ENCODE measurements around the gene CTAG1B.
"Not testable (repeated sequence)": the region's sequence is repeated elsewhere in the genome, so short reads cannot be mapped to it uniquely, and the experiment has no call there.

CTAG1B gene

GRCh38 chrX:154620767-154621414 is 1.8 kb upstream of the CTAG1B start:
- not testable (repeated sequence) for DNase-seq

DNA sequence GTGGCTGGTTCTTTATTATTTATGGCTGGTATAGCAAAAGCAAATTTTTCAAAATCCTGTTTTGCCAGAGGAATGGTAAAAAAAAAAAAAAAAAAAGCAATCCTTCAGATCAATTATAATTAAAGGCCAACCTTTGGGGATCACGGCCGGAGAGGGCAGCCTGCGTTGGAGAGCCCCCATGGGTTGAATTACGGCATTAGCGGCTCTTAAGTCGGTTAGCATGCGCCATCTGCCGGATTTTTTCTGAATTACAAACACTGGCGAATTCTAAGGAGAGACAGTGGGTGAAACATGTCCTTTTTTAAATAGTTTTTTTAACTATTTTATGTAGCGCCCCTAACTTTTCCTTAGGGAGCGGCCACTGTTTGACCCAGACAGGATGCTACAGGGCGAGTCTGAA is 5.5 kb downstream of the CTAG1B start:
- DNase-seq: not testable (repeated sequence)

DNA sequence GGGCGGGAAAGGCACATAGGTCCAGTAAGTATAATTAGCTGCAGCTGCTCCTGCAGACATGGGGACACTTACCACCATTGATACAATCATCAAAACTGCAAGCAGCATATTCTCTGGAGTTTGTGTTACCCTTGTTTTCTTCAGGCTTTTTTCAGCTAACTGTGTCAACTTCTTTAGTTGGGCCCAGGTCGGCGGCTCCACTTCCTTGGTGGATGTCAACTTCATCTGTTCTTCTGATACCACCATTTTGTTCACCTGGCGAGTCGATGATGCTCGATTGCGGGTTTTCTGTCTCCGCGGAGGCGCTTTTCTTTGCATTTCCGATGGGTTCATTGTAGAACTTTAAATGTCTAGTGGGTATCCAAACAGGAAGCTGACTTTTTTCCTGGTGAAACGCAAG is 7.9 kb downstream of the CTAG1B start:
- DNase-seq: not testable (repeated sequence)

DNA sequence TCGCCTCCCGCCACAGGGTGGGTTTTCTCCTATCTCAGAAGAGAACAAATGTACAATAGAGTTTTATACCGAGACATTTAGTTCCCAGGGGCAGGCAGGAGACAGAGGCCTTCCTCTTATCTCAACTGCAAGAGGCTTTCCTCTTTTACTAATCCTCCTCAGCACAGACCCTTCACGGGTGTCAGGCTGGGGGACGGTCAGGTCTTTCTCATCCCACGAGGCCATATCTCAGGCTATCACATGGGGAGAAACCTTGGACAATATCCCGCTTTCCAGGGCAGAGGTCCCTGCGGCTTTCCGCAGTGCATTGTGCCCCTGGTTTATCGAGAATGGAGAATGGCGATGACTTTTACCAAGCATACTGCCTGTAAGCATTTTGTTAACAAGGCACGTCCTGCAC is 10.3 kb downstream of the CTAG1B start:
- not testable (repeated sequence) for DNase-seq

GRCh38 chrX:154607976-154608375 is 11.1 kb downstream of the CTAG1B start:
- DNase-seq: not testable (repeated sequence)

DNA sequence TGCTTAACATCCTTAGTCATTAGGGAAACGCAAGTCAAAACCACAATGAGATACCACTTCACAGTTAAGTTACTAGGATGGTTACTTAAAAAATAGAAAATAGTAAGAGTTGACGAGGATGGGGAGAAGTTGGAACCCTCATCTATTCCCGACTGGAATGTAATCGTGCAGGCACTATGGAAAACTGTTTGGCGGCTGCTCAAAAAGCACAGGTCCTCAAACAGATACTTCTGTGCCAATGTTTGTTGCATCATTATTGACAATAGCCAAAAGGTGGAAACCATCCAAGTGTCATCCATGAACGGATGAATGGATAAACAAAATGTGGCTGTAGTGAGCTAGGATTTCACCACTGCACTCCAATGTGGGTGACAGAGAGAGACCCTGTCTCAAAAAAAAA is 11.7 kb downstream of the CTAG1B start:
- DNase-seq: peak; percentile 51

- DNase-seq: no peak
Observed at GRCh38 chrX:154605566-154605965, 13.5 kb downstream of the CTAG1B start.

GRCh38 chrX:154603438-154604430 is 15.3 kb downstream of the CTAG1B start:
- DNase-seq: no peak

- DNase-seq: no peak
Observed at GRCh38 chrX:154602766-154603437, 16.2 kb downstream of the CTAG1B start.

GRCh38 chrX:154602226-154602625 is 16.9 kb downstream of the CTAG1B start:
- DNase-seq: no peak

DNA sequence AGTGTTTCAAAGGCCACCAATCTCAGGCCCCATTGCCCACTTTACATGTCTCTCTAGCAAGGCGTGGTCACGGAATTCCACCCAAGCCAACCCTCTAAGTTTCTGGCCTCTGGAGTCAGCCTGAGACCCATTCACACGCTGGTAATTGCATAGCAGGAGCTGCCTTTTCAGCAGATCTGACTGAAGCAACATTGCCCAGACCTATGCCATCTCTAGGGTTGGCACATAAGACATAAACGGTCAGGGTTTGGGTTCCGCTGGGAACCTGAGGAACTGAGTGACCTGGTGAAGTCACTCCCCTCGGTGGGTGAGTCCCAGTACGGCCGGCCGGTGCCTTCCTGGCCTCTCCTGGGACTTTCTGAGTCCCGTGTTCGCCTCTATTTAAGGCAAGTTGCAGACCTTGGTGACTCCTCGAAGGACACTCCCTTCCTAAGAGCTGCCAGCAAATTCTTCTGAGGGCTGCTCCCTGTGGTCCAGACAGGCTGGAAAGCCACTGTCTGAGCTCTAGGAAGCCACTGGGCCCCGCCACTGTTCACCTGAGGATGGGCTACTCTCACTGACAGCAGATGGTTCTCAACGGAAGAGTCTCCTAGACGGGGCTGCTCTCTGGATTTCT is 18.2 kb downstream of the CTAG1B start:
- DNase-seq: no peak

GRCh38 chrX:154599531-154599930 is 19.6 kb downstream of the CTAG1B start:
- DNase-seq: no peak

GRCh38 chrX:154598656-154599055 is 20.4 kb downstream of the CTAG1B start:
- no peak for DNase-seq

GRCh38 chrX:154597221-154597620 is 21.9 kb downstream of the CTAG1B start:
- DNase-seq: no peak

GRCh38 chrX:154596290-154596929 is 22.7 kb downstream of the CTAG1B start:
- no peak for DNase-seq

DNA sequence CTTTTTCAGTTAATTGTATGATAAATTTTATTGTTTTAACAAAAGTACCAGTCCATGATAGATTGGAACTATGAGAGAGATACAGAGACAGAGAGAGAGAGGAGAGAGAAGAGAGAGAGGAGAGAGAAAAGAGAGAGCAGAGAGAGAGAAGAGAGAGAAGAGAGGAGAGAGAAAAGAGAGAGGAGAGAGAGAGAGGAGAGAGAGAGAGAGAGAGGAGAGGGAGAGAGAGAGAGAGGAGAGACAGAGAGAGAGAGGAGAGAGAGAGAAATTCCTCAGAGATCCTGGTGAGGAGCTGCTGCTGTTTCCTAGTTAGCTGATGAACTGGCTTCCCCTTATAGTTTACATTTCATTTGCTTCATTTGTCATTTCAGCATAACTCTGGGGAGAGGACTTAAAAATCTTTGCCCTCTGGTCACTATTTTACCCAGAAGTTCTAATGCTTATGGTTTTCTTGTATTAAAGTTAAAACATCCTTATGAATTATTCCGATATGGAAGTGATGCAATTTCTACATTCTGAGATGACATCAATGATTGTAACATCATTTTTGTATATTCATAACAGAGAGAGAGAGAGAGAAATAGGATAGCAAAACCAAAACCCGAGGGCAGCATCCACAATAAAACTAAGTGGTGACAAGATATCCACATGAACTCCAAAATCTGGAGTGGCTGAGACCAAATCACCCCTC is 23.4 kb downstream of the CTAG1B start:
- no peak for DNase-seq

GRCh38 chrX:154594491-154594890 is 24.6 kb downstream of the CTAG1B start:
- no peak for DNase-seq

- DNase-seq: no peak
Observed at GRCh38 chrX:154593201-154593600, 25.9 kb downstream of the CTAG1B start.

DNA sequence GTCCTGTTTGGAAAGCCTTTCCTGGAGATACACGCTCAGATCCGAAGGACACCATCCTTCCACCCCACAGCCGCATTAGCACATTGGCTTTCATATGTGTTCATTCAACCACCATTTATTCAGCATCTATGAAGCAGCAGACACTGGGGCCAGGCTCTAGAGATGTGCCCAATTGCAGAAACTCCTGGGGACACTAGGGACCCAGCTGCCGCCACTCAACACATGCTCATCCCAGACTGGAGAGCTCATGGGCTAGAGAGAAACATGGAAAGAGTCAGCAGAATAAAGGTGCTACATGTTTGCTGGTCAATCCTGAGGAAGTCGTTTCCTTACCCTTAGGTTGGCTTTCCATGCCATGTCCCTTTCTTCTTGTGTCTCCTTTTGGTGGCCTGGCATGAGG is 26.6 kb downstream of the CTAG1B start:
- no peak for DNase-seq

GRCh38 chrX:154590415-154590814 is 28.7 kb downstream of the CTAG1B start:
- not testable (repeated sequence) for DNase-seq

GRCh38 chrX:154584585-154585183 is 34.4 kb downstream of the CTAG1B start, which contains the start of gene CTAG1A:
CTAG1A (plus strand) TSS chrX:154585133; CDS start chrX:154585207, 74 bp downstream.
- not testable (repeated sequence) for DNase-seq
